ENCODE results near the gene MYB.

MYB gene

GRCh38 chr6:135181333-135182070 lies 394 bp downstream of the MYB start:
- H3K36me3 ChIP-seq = peaks cover 0 to 44% (median 16%) of the 10 kb centered on the region in 11 experiments; a peak in 18 of 22 replicates
- H3K4me1 ChIP-seq = peaks cover 44 to 63% (median 51%) of the 10 kb centered on the region in 10 experiments
- peak overlapping the region; percentile 77 to 97 (median 89) for H3K4me2 ChIP-seq
- no peaks in the 10 kb centered on the region for H3K9me3 ChIP-seq (replicated peaks in 1 of 11)
- TF ChIP-seq Cebpa-rat (IDR thresholded peaks at IDR 0.05) = no peak
- no peaks in the 10 kb centered on the region for H3K27me3 ChIP-seq
- H4K20me1 ChIP-seq = peaks cover 0 to 50% (median 17%) of the 10 kb centered on the region in 11 experiments; a peak in 12 of 22 replicates
- peak overlapping the region in 10 of 11 experiments; percentile 78 to 99 (median 98); a peak in 20 of 22 replicates for H3K27ac ChIP-seq
- peak overlapping the region; percentile 83 to 99 (median 97); a peak in 21 of 22 replicates for H3K9ac ChIP-seq
- H3K4me3 ChIP-seq = peak overlapping the region; percentile 80 to 97 (median 92)

DNA sequence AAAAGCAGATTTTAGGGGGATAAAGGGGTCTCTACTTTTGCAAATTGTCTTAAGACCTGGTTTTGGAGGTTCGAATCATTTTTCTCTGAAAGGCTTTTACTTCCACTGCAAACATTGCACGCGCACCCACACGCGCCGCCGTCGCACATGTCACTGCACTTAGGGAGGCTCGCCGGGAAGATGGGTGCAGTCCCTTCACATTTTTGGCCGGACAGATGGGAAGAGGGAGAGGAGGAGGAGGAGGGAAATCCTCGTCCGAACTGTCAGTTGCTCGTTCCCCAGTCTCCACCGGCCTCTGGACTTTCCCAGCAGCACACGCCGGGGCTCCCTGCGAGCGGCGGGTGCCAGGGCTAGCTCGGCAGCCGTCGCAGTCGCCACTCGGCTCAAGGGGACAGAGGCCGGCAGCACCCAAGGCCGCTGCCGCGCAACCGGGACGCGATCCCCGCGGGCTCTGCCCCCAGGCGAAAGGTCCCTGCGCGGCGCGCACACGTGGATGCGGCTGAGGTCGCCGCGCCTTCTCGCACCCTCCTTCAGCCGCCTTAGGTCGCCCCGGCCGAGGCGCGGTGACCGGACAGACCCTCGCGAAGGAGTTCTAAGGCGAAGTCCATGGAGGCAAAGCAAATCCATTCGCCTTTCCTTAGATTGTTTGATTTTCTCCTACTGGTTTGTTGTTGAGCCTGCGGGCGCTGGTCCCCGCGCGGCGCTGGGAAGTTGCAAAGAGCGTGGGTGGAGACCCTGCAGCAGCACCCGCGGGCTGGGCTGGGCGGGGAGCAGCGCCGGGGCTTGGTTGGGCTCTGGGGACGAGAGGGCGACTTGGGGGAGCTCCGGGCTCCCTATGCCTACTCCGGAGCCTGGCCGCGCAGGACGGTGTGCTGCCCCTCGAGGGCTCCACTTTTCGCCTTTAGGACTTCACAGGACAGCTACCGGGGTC lies 1.2 kb downstream of the MYB start:
- H3K36me3 ChIP-seq = peaks cover 0 to 52% (median 25%) of the 10 kb centered on the region in 11 experiments; a peak in 18 of 22 replicates
- no peaks in the 10 kb centered on the region for H3K27me3 ChIP-seq
- peak overlapping the region in 10 of 11 experiments; percentile 14 to 99 (median 98); a peak in 19 of 22 replicates for H3K27ac ChIP-seq
- H3K9ac ChIP-seq = peak overlapping the region; percentile 83 to 99 (median 97)
- peaks cover 36 to 59% (median 50%) of the 10 kb centered on the region in 10 experiments for H3K4me1 ChIP-seq
- no peaks in the 10 kb centered on the region for H3K9me3 ChIP-seq (replicated peaks in 1 of 11)
- TF ChIP-seq Cebpa-rat (IDR thresholded peaks at IDR 0.05) = no peak
- H4K20me1 ChIP-seq = peaks cover 0 to 58% (median 25%) of the 10 kb centered on the region in 11 experiments; a peak in 12 of 22 replicates
- H3K4me2 ChIP-seq = peak overlapping the region; percentile 77 to 97 (median 89)
- peak overlapping the region; percentile 80 to 97 (median 92) for H3K4me3 ChIP-seq

DNA sequence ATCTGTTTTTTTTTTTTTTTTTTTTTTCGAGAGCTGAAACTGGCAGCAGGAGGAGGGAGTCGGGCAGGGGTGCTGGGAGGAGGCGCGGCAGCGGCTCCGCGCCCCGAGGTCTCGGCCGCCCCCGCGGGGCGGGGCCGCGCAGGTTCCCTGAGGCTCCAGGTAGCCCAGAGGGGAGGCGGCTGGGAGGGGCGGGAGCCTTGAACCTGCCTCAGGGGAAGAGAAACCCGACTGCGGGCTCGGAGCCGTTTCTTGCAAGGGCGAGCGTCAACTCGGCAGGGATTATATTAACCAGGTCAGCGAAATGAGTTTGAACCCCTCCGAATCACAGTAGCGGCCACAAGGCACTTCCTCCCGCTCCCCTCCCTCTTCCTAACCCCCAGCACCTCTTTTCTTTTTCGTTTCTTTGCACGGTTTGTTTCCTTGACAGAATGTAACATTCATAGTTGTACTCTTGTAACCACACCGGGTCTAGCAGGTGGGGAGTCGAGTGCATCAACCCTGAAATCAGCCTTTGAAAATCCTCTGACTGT lies 2.0 kb downstream of the MYB start:
- Histone ChIP-seq H3K9ac (peak overlapping the region; percentile 83 to 99 (median 97)), H3K27ac (peak overlapping the region in 10 of 11 experiments; percentile 14 to 99 (median 98); a peak in 19 of 22 replicates)

DNA sequence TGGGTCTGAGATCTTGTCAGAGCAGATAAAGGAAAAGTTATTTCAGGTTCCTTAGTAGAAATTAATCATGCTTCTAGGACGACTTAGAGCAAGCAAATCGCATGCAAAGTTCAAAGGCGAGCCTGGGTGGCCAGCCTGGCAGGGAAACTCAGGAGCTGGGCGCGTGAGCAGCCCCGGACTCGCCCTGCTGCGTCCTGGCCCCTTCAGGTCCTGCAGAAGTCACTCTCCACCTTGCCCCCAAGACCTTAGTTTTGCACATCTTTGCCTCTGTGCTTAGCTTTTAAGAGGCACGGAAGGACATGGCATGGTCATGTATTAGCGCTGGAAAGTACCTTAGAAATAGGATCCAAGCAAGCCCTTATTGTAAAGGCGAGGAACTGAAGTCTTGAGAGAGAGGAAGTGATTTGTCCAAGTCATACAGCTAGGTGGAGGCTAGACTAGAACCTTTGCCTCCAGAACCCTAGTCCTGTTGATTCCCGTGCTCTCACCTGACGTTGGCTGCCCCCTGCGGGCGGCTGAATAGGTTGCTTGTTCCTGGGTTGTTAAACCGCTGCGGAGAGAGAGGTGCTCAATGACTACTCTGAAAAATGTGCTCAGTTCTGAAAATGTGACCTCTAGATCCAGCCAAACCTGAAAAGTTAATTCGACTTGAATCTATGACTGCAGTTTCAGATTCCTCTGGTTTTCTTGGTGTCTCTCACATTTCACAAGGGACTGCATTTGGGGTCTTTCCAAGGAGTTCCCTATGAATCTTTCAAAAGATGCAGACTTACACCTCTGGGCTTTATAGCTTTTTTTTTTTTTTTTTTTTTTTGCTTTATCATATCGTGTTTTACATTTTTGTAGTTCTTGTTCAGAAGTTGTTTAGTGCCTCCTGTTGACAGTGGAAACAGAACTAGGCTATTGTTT lies 2.7 kb downstream of the MYB start:
- Histone ChIP-seq H3K4me2 (peak overlapping the region; percentile 77 to 97 (median 89)), H3K4me1 (peaks cover 31 to 55% (median 48%) of the 10 kb centered on the region in 10 experiments), H4K20me1 (peaks cover 0 to 71% (median 25%) of the 10 kb centered on the region in 11 experiments; a peak in 12 of 22 replicates), H3K27ac (peak overlapping the region in 9 of 11 experiments; percentile 91 to 99 (median 98); a peak in 19 of 22 replicates), H3K9me3 (replicated peaks in 1 of 11) (no peaks in the 10 kb centered on the region), H3K9ac (peak overlapping the region; percentile 83 to 99 (median 97)), H3K27me3 (no peaks in the 10 kb centered on the region), H3K4me3 (peak overlapping the region; percentile 80 to 97 (median 92)), H3K36me3 (peaks cover 0 to 67% (median 38%) of the 10 kb centered on the region in 11 experiments; a peak in 18 of 22 replicates)
- TF ChIP-seq Cebpa-rat (IDR thresholded peaks at IDR 0.05) = no peak

More for the DNA sequence above, 2.0 kb downstream of the MYB start:
- H3K4me1 ChIP-seq = peaks cover 28 to 55% (median 48%) of the 10 kb centered on the region in 10 experiments
- peak overlapping the region; percentile 77 to 97 (median 89) for H3K4me2 ChIP-seq
- no peaks in the 10 kb centered on the region for H3K9me3 ChIP-seq (replicated peaks in 1 of 11)
- H3K36me3 ChIP-seq = peaks cover 0 to 60% (median 31%) of the 10 kb centered on the region in 11 experiments; a peak in 18 of 22 replicates
- no peak for TF ChIP-seq Cebpa-rat (IDR thresholded peaks at IDR 0.05)
- no peaks in the 10 kb centered on the region for H3K27me3 ChIP-seq
- peak overlapping the region; percentile 80 to 97 (median 92) for H3K4me3 ChIP-seq
- peaks cover 0 to 63% (median 25%) of the 10 kb centered on the region in 11 experiments; a peak in 12 of 22 replicates for H4K20me1 ChIP-seq

- H3K27ac ChIP-seq = peak overlapping the region in 9 of 11 experiments; percentile 91 to 99 (median 98); a peak in 18 of 22 replicates
- H3K4me1 ChIP-seq = peaks cover 37 to 61% (median 52%) of the 10 kb centered on the region in 10 experiments
- H3K9me3 ChIP-seq (replicated peaks in 1 of 11) = no peaks in the 10 kb centered on the region
- H4K20me1 ChIP-seq = peaks cover 0 to 88% (median 38%) of the 10 kb centered on the region in 11 experiments; a peak in 12 of 22 replicates
- H3K4me3 ChIP-seq = peak overlapping the region in 8 of 10 experiments; percentile 88 to 97 (median 94); a peak in 14 of 20 replicates
- H3K4me2 ChIP-seq = peak overlapping the region; percentile 45 to 96 (median 82); a peak in 21 of 22 replicates
- H3K27me3 ChIP-seq = no peaks in the 10 kb centered on the region
- peak overlapping the region in 9 of 11 experiments; percentile 26 to 99 (median 98); a peak in 17 of 22 replicates for H3K9ac ChIP-seq
- no peak for TF ChIP-seq Cebpa-rat (IDR thresholded peaks at IDR 0.05)
- H3K36me3 ChIP-seq = peaks cover 0 to 84% (median 55%) of the 10 kb centered on the region in 11 experiments; a peak in 18 of 22 replicates
These were observed 4.4 kb downstream of the MYB start for GRCh38 chr6:135185483-135185882.

DNA sequence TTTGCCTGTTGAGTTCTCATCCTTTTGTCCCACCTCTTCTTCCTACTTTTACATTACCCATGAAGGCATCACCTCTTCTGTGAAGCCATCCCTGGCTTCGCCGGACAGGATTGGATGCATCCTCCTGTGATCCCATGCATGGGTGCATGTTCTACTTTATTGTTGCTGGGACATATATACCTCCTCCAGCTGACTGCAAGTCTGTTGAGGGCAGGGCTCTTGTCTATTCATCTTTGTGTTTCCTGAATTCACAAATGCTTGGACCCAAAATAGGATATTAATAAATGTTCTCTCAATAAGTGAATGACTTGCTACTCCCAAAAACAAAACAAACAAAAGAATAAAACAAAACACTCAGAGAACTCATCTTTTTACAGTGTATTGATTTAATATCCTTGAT lies 5.1 kb downstream of the MYB start:
- Histone ChIP-seq H3K9ac (peak overlapping the region in 7 of 11 experiments; percentile 78 to 99 (median 98); a peak in 11 of 22 replicates), H3K4me3 (peak overlapping the region in 7 of 10 experiments; percentile 89 to 97 (median 95); a peak in 11 of 20 replicates), H3K4me1 (peaks cover 45 to 68% (median 60%) of the 10 kb centered on the region in 10 experiments), H3K27ac (peak overlapping the region in 9 of 11 experiments; percentile 1 to 99 (median 98); a peak in 13 of 22 replicates), H3K36me3 (peaks cover 0 to 92% (median 63%) of the 10 kb centered on the region in 11 experiments; a peak in 18 of 22 replicates), H3K4me2 (peak overlapping the region; percentile 45 to 96 (median 82); a peak in 20 of 22 replicates), H3K27me3 (no peaks in the 10 kb centered on the region), H3K9me3 (replicated peaks in 1 of 11) (no peaks in the 10 kb centered on the region), H4K20me1 (peaks cover 0 to 95% (median 38%) of the 10 kb centered on the region in 11 experiments; a peak in 12 of 22 replicates)
- TF ChIP-seq Cebpa-rat (IDR thresholded peaks at IDR 0.05) = no peak

DNA sequence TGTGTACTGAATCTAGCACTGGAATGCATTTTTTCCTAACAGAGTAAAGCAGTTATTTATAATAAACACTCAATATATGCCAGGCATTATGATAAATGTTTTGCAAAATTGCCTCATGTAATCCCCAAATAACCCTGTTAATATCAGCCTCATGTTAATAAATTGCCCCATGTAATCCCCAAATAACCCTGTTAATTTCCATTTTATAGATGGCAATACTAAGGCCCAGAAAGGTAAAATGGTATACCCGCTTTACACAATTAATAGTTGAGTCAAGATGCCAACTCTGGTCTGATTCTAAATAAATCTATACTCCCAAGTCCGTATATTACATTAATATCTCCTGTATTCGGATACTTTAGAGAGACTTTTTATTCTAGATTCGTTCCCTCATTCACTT lies 6.3 kb downstream of the MYB start:
- no peaks in the 10 kb centered on the region for H3K27me3 ChIP-seq
- peak overlapping the region in 1 of 11 experiments; percentile 97; a peak in 2 of 22 replicates for H3K9ac ChIP-seq
- no peak overlapping the region for H3K27ac ChIP-seq
- peak overlapping the region in 1 of 10 experiments; percentile 96; a peak in 1 of 20 replicates for H3K4me3 ChIP-seq
- peak overlapping the region in 6 of 11 experiments; percentile 13 to 90 (median 80); a peak in 8 of 22 replicates for H3K4me2 ChIP-seq
- no peak for TF ChIP-seq Cebpa-rat (IDR thresholded peaks at IDR 0.05)
- peaks cover 0 to 97% (median 74%) of the 10 kb centered on the region in 11 experiments; a peak in 19 of 22 replicates for H3K36me3 ChIP-seq
- H3K4me1 ChIP-seq = peaks cover 53 to 80% (median 71%) of the 10 kb centered on the region in 10 experiments
- H4K20me1 ChIP-seq = peaks cover 0 to 95% (median 38%) of the 10 kb centered on the region in 11 experiments; a peak in 12 of 22 replicates
- no peaks in the 10 kb centered on the region for H3K9me3 ChIP-seq (replicated peaks in 1 of 11)
